Measurements from ENCODE around the gene GUCD1. TPM values are rescaled to one million over a fixed set of nuclear protein-coding genes. Genes with fewer than 3 reads are reported as not detected.
"Not testable (repeated sequence)": the region's sequence is repeated elsewhere in the genome, so short reads cannot be mapped to it uniquely, and the experiment has no call there.

GUCD1 gene
- total RNA-seq, 1 experiment from 2014 or later = 48.7 TPM

- intact Hi-C loops (cut with micrococcal nuclease) = no loop called here
- Histone ChIP-seq H3K9me2 (ENCODE audit: insufficient read depth) (no peaks in the 10 kb centered on the region), H2AFZ (ENCODE audit: low read depth, low read length, poor library complexity, severe bottlenecking) (no peak overlapping the region), H3K9me3 (ENCODE audit: control insufficient read depth in 1 of 2, insufficient read depth in 1 of 2, low read depth in 1 of 2, low read length in 2 of 2) (no peaks in the 10 kb centered on the region), H3K27me3 (ENCODE audit: insufficient read depth, low read length) (no peaks in the 10 kb centered on the region), H3K79me2 (ENCODE audit: insufficient read depth, low read length) (peaks cover 69% of the 10 kb centered on the region), H3K9ac (ENCODE audit: low read length) (peak overlapping the region; percentile 95), H3K4me1 (ENCODE audit: control insufficient read depth in 1 of 2, insufficient read depth in 2 of 2, low read length in 2 of 2) (peaks cover 11 to 23% of the 10 kb centered on the region in 2 experiments), H3K4me2 (ENCODE audit: low read length) (peak overlapping the region; percentile 88), H3K27ac (ENCODE audit: low read depth, low read length) (peak overlapping the region; percentile 76; the same call in 1 of the 2 replicates), H3K36me3 (ENCODE audit: control insufficient read depth in 1 of 2, insufficient read depth in 2 of 2, low read length in 2 of 2) (peaks cover 13 to 16% of the 10 kb centered on the region in 2 experiments; a peak in 3 of 4 replicates), H3K4me3 (replicated peaks in 1 of 2; ENCODE audit: low read depth in 1 of 2, low read length in 2 of 2) (peak overlapping the region; percentile 70 to 75), H4K20me1 (ENCODE audit: insufficient read depth) (peaks cover 6% of the 10 kb centered on the region; the same call in 1 of the 2 replicates)
- DNase-seq (ENCODE audit: low read depth, low spot score) (no peak), ATAC-seq (no peak)
- ChIA-PET POLR2A (no interaction called here), CTCF (no interaction called here), RAD21 (ENCODE audit: low non-redundant PET in 1 of 2, low total read pairs in 2 of 2, uncharacterized antibody in 2 of 2, unreplicated experiment in 2 of 2) (no interaction called here)
- TF ChIP-seq YY1 (IDR thresholded peaks at IDR 0.05; ENCODE audit: extremely low read depth, insufficient replicate concordance, low read depth, low read length) (no peak), POLR2A (IDR thresholded peaks at IDR 0.05; ENCODE audit: borderline replicate concordance, extremely low read depth, insufficient read depth, insufficient read length) (no peak), POLR2AphosphoS5 (IDR thresholded peaks at IDR 0.05; ENCODE audit: low read depth, low read length) (no peak), SRF (IDR thresholded peaks at IDR 0.05; ENCODE audit: low read depth) (no peak), EGR1 (IDR thresholded peaks at IDR 0.05; ENCODE audit: low read depth) (no peak), CTCF (IDR thresholded peaks at IDR 0.05 in 2 of 3, conservative IDR thresholded peaks at IDR 0.05 in 1 of 3; ENCODE audit: borderline replicate concordance in 1 of 3, insufficient read depth in 1 of 3, low read depth in 2 of 3, low read length in 2 of 3) (no peak), SIN3A (IDR thresholded peaks at IDR 0.05; ENCODE audit: low read depth) (no peak), JUND (IDR thresholded peaks at IDR 0.05) (no peak)
- no TSS peak for BruUV-seq (replicated peaks)
These were observed 1.2 kb downstream of the GUCD1 start for GRCh38 chr22:24553597-24554312.

- RAD21 ChIA-PET (ENCODE audit: low non-redundant PET in 1 of 2, low total read pairs in 2 of 2, uncharacterized antibody in 2 of 2, unreplicated experiment in 2 of 2); BruUV-seq (replicated peaks); ATAC-seq; H4K20me1 ChIP-seq (ENCODE audit: insufficient read depth); H3K4me3 ChIP-seq (replicated peaks in 1 of 2; ENCODE audit: low read depth in 1 of 2, low read length in 2 of 2); H3K27me3 ChIP-seq (ENCODE audit: insufficient read depth, low read length); H2AFZ ChIP-seq (ENCODE audit: low read depth, low read length, poor library complexity, severe bottlenecking); intact Hi-C loops (cut with micrococcal nuclease); H3K9me3 ChIP-seq (ENCODE audit: control insufficient read depth in 1 of 2, insufficient read depth in 1 of 2, low read depth in 1 of 2, low read length in 2 of 2); H3K9ac ChIP-seq (ENCODE audit: low read length); CTCF ChIA-PET; H3K27ac ChIP-seq (ENCODE audit: low read depth, low read length); DNase-seq (ENCODE audit: low read depth, low spot score); H3K36me3 ChIP-seq (ENCODE audit: control insufficient read depth in 1 of 2, insufficient read depth in 2 of 2, low read length in 2 of 2); H3K9me2 ChIP-seq (ENCODE audit: insufficient read depth): not testable (repeated sequence)
- H3K4me2 ChIP-seq (ENCODE audit: low read length) = peak overlapping the region; percentile 88; the same call in 1 of the 2 replicates
- H3K79me2 ChIP-seq (ENCODE audit: insufficient read depth, low read length) = peaks cover 58% of the 10 kb centered on the region
- POLR2A ChIA-PET = interaction anchor here (0.6 kb wide), 1 partner anchor 68 kb away, joined by 3 read pairs; no protein-coding TSS in a partner anchor
- H3K4me1 ChIP-seq (ENCODE audit: control insufficient read depth in 1 of 2, insufficient read depth in 2 of 2, low read length in 2 of 2) = peaks cover 11 to 23% of the 10 kb centered on the region in 2 experiments
These were observed 2.2 kb downstream of the GUCD1 start for GRCh38 chr22:24552503-24553286.
